GM18520 (cell line): ENCODE results near the gene MASP1.
"Not testable (repeated sequence)": the region's sequence is repeated elsewhere in the genome, so short reads cannot be mapped to it uniquely, and the experiment has no call there.

ENCODE experiments used
- ATAC-seq: cut with Tn5 transposase; IDR thresholded peaks from one replicate; pipeline ENCODE4 v1.9.1; 2021; ENCODE audit not compliant: unreplicated experiment

The MASP1 gene

GRCh38 chr3:187267306-187267705, 24.2 kb downstream of the MASP1 start:
- no peak for ATAC-seq

- no peak for ATAC-seq
Measured at GRCh38 chr3:187266691-187267090, 24.8 kb downstream of the MASP1 start.

- ATAC-seq = no peak
Measured at GRCh38 chr3:187265461-187265955, 26.0 kb downstream of the MASP1 start.

GRCh38 chr3:187264911-187265310, 26.6 kb downstream of the MASP1 start:
- ATAC-seq = no peak

- ATAC-seq = no peak
Measured at GRCh38 chr3:187264021-187264420, 27.5 kb downstream of the MASP1 start.

- ATAC-seq = no peak
Measured at GRCh38 chr3:187263270-187263669, 28.3 kb downstream of the MASP1 start.

GRCh38 chr3:187262360-187262759, 29.2 kb downstream of the MASP1 start:
- no peak for ATAC-seq

- no peak for ATAC-seq
Measured at GRCh38 chr3:187261541-187261969, 30.0 kb downstream of the MASP1 start.

GRCh38 chr3:187259171-187259570, 32.4 kb downstream of the MASP1 start:
- no peak for ATAC-seq

- no peak for ATAC-seq
Measured at GRCh38 chr3:187257992-187258692, 33.4 kb downstream of the MASP1 start.

GRCh38 chr3:187257471-187257870, 34.1 kb downstream of the MASP1 start:
- ATAC-seq = no peak

- ATAC-seq = no peak
Measured at GRCh38 chr3:187256051-187256616, 35.4 kb downstream of the MASP1 start.

GRCh38 chr3:187255314-187255713, 36.2 kb downstream of the MASP1 start:
- no peak for ATAC-seq

- ATAC-seq = no peak
Measured at GRCh38 chr3:187252311-187252710, 39.2 kb downstream of the MASP1 start.

- ATAC-seq = no peak
Measured at GRCh38 chr3:187251599-187251998, 39.9 kb downstream of the MASP1 start.

- ATAC-seq = no peak
Measured at GRCh38 chr3:187247398-187247797, 44.1 kb downstream of the MASP1 start.

GRCh38 chr3:187243933-187244524, 47.5 kb downstream of the MASP1 start:
- ATAC-seq = no peak

- ATAC-seq = no peak
Measured at GRCh38 chr3:187242900-187243299, 48.6 kb downstream of the MASP1 start.

GRCh38 chr3:187242435-187242834, 49.1 kb downstream of the MASP1 start:
- no peak for ATAC-seq

- ATAC-seq = not testable (repeated sequence)
Measured at GRCh38 chr3:187238835-187239234, 52.7 kb downstream of the MASP1 start.

GRCh38 chr3:187238239-187238638, 53.3 kb downstream of the MASP1 start:
- no peak for ATAC-seq

GRCh38 chr3:187237741-187238140, 53.8 kb downstream of the MASP1 start:
- no peak for ATAC-seq
